Muscle of back (tissue), 13 donors: ENCODE measurements around the gene SIX4. TPM values are rescaled to one million over a fixed set of nuclear protein-coding genes. Genes with fewer than 3 reads are reported as not detected.
"Not testable (repeated sequence)": the region's sequence is repeated elsewhere in the genome, so short reads cannot be mapped to it uniquely, and the experiment has no call there.

Experiments used
- DNase-seq, 3 donors: peaks; one replicate each; pipeline versions ENCODE4 v3.0.0 to v3.0.0-alpha.2; 2013
- long read RNA-seq, 9 donors: transcript quantifications; one replicate each; lab custom pipeline, GENCODE V29; 2026
- polyA plus RNA-seq, 10 donors: library from polyadenylated mRNA; unstranded; fragments of 120-200 nt; gene quantifications; one replicate each; pipeline ENCODE4 v1.2.1, GENCODE V29; 2013; ENCODE audit not compliant: insufficient read length in 10 of 10

Gene SIX4
- polyA plus RNA-seq = 10 to 100 TPM; 13.6 to 25.6 (median 17.7) TPM
- long read RNA-seq, donor 1, full-length matches to known transcripts = 2 of 2 reads
- long read RNA-seq, donor 1, partial matches to known transcripts = 0 of 2 reads
- long read RNA-seq, donor 1, other reads (novel, unspliced or antisense) = 0 of 2 reads
- long read RNA-seq, donor 2, full-length matches to known transcripts = 1 of 77 reads
- long read RNA-seq, donor 2, partial matches to known transcripts = 76 of 77 reads
- long read RNA-seq, donor 2, other reads (novel, unspliced or antisense) = 0 of 77 reads
- long read RNA-seq, donor 3 = 0 reads
- long read RNA-seq, donor 4, full-length matches to known transcripts = 4 of 73 reads
- long read RNA-seq, donor 4, partial matches to known transcripts = 27 of 73 reads
- long read RNA-seq, donor 4, other reads (novel, unspliced or antisense) = 42 of 73 reads
- long read RNA-seq, donor 5, full-length matches to known transcripts = 5 of 10 reads
- long read RNA-seq, donor 5, partial matches to known transcripts = 5 of 10 reads
- long read RNA-seq, donor 5, other reads (novel, unspliced or antisense) = 0 of 10 reads
- long read RNA-seq, donor 6, full-length matches to known transcripts = 2 of 95 reads
- long read RNA-seq, donor 6, partial matches to known transcripts = 93 of 95 reads
- long read RNA-seq, donor 6, other reads (novel, unspliced or antisense) = 0 of 95 reads
- long read RNA-seq, donor 7, partial matches to known transcripts = 51 of 52 reads
- long read RNA-seq, donor 7, other reads (novel, unspliced or antisense) = 0 of 52 reads
- long read RNA-seq, donor 8, full-length matches to known transcripts = 2 of 29 reads
- long read RNA-seq, donor 8, partial matches to known transcripts = 21 of 29 reads
- long read RNA-seq, donor 8, other reads (novel, unspliced or antisense) = 6 of 29 reads
- long read RNA-seq, donor 9 = 0 reads

- peak; percentile 81 to 91 (median 85) for DNase-seq
Measured at GRCh38 chr14:60723907-60724618, at the start of gene SIX4. SIX4 (minus strand) TSS chr14:60724351; CDS start chr14:60724074, 277 bp downstream.

DNA sequence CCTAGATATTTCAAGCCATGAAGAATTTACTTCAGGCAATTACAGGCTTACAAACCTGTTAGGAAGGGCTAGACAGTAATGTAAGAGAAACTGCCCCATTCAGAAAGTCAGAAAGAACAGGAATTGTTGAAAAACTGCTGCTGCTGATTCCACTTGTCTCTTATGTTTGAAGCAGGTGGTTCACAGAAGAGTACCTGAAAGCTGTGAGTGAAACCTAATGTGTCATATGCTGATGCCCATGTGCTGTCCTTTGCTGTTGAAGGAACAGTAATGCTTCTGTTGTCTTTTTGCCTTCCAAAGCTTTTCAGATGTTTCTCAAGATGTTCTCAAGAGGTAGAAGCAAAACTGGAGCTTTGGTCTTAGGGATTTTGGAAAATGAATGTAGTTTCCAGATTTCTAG, 49.4 kb upstream of the SIX4 start:
- no peak for DNase-seq

DNA sequence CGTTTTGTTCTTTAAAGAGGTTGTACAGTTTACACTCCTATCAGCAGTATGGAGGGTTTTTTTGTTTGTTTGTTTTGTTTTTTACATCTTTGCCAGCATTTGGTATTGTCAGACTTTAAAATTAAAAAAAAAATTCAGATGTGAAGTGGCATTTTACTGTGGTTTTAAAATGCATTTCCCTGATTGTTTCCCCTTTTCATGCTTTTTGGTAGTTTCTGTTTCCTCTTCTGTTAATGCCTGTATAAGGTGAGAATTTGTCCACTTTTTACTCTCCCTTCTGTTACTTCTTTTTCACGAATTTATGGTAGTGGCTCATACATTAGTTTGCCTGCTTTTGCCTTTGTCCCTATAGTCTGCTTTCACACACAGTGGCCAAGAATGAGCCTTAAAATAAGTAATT, 47.0 kb upstream of the SIX4 start:
- no peak for DNase-seq

GRCh38 chr14:60768602-60769001, 44.5 kb upstream of the SIX4 start:
- no peak for DNase-seq

DNA sequence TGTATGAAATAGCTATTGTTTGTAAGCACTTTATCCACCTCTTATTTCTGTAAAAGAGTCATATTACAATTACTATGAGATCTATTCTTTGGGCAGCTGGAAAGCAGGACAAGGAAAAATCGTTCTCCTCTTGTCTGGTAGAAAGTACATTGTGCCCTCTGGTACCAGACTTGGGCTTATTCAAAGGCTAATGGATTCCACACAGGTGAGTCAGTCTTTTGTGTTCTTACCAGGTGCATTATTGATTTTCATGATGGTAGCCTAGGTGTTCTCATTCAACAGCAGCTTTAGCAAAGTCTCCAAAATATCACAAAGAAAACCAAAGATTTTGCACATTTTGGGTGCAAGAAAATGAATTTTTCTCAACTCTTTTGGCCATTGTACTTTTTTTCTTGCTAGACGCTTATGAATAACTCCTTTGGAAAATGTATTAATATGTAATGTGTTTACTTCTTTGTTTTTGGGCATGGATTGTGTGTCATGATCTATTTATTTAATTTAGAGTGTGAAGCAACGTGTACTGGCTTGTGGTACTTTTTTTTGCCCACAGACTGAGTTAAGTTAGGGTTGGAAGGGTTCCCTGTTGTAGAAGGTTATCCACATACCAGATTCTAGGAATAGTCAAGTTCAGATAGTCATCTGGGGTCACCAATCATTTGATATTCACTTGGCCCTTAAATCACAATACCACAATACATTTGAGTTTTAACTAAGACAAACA, 36.7 kb upstream of the SIX4 start:
- no peak for DNase-seq

- DNase-seq = no peak
Measured at GRCh38 chr14:60760209-60760608, 36.1 kb upstream of the SIX4 start.

GRCh38 chr14:60758885-60759284, 34.7 kb upstream of the SIX4 start:
- peak in 1 of 3 donors; percentile 36 for DNase-seq

- peak in 2 of 3 donors; percentile 37 to 44 for DNase-seq
Measured at GRCh38 chr14:60757567-60758002, 33.4 kb upstream of the SIX4 start.

GRCh38 chr14:60756847-60757246, 32.7 kb upstream of the SIX4 start:
- peak in 2 of 3 donors; percentile 21 to 50 for DNase-seq

DNA sequence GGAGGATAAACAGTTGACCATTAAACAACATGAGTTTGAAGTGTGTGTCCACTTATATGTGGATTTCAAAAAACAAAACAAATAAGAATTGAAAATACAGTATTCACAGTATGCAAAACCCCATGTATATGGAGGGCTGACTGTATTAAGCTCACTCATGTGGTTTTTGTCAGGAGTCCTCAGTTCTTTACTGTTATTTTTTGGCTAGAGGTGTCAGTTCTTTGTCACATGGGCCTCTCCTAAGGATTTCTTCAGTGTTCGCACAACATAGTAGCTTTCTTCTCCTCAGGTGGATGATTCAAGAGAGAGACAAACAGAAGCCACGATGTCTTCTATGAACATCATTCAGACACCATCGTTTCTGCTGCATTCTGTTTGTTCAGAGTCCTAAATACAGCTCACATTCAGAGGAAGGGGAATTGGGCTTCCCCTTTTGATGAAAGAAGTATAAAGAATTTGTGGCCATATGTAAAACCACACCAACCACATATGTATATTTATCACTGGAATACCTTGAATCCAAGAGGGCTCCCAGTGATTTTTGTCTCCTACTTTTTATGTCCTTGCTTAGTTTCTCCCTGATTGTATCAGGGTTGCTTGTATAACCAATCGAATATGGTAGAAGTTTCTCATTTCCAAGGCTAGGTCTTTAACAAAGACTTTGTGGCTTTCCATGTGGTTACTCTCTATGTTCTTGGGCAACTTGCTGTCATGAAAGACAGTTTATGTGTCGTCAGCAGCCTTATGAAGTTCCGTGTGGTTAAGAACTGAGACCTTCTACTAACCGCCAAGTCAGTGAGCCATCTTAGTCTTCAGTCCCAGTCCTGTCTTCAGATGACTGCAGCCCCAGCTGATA, 29.3 kb upstream of the SIX4 start:
- DNase-seq = peak in 1 of 3 donors; percentile 32

DNA sequence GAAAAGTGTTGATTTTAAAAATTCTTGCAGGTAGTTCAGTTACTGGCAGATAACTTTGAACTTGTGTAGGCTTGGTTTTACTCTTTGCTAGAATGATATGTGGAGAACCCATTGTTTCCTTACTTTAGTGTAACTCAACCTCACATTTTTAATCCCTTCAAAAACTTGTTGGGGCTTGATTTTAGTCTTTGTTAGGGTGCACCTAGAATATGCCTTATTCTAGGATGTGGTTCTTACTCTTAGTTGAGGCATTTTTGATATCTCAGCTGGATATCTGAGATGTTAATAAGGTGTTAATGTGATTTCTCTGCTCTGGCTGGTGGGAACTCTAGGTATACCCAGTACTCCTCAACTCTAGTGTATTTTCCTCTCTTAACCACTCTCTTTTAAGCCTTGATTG, 20.4 kb upstream of the SIX4 start:
- DNase-seq = no peak

GRCh38 chr14:60738843-60739508, 14.8 kb upstream of the SIX4 start:
- DNase-seq = no peak

GRCh38 chr14:60736494-60736893, 12.3 kb upstream of the SIX4 start:
- no peak for DNase-seq

DNA sequence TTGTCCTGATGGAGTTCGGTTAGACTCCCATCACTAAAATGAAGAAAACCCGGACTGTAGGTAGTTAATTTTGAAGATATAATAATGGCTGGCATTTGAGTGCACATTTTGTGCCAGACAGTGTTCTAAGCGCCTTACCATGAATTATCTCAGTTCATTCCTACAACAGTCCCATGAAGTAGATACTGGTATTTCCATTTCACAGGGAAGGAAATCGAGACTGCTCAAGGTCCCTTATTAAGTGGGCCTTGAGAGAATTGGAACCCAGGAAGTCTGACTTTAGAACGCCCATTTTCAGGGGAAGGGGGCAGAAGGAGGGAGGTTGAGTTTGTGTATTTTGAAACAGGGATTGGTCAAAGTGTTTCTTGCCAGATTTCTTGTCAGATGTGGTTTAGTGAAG, 11.3 kb upstream of the SIX4 start:
- peak in 1 of 3 donors; percentile 58 for DNase-seq

- peak; percentile 81 to 94 (median 86) for DNase-seq
Measured at GRCh38 chr14:60734465-60735242, 10.5 kb upstream of the SIX4 start, which contains the start of gene MNAT1. MNAT1 (plus strand) TSS chr14:60734761; CDS start chr14:60734863, 102 bp downstream.

- DNase-seq = no peak
Measured at GRCh38 chr14:60732840-60733483, 8.8 kb upstream of the SIX4 start.

GRCh38 chr14:60731291-60731690, 7.1 kb upstream of the SIX4 start:
- DNase-seq = not testable (repeated sequence)
